SH-SY5Y (cell line): ENCODE results near the gene TRPM3.

Source experiments
- GATA2 ChIP-seq: IDR thresholded peaks from 2 replicates; pipeline ENCODE4 v1.6.1; 2011; ENCODE audit warnings: mild to moderate bottlenecking, low read depth, low read length
- GATA3 ChIP-seq: IDR thresholded peaks from 2 replicates; pipeline ENCODE4 v1.6.1; 2011; ENCODE audit warnings: low read depth, mild to moderate bottlenecking, low read length, moderate library complexity

DNA sequence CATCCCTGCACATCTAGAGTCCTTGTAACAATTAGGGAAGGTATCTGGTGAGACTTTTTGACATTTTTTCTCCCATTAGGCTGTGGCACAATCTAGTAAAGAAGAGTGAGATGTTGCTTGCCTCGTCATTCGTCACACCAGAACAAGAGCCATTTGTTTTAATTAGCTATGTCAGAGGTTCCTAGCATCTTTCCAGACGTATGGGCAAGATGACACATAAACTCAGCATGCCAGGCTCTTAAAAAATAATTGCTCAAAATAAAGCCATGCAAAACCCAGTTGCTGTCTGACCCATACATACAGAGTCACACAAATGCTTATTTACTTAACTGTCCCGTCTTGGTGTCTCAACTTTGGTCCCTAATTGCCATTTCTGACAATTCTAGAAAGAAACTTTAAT, 125.9 kb downstream of the TRPM3 start:
- TF ChIP-seq GATA2 (no peak), GATA3 (no peak)
